Psoas muscle (tissue), 8 donors: Measurements from ENCODE around the gene CALML6. TPM values are rescaled to one million over a fixed set of nuclear protein-coding genes. Genes with fewer than 3 reads are reported as not detected.

Source experiments
- ATAC-seq, 4 donors: fragments of 200-7000 bp; cut with Tn5 transposase; one replicate each; pipeline ENCODE4 v1.9.1; 2020; ENCODE audit warnings: moderate library complexity in 3 of 4, mild to moderate bottlenecking in 2 of 4
- DNase-seq, 2 donors: peaks; one replicate each; pipeline ENCODE4 v3.0.0-alpha.2; 2020
- H3K27ac ChIP-seq: fragments of 200-600 bp; one replicate; pipeline ENCODE4 v1.8.0; 2022
- H3K27me3 ChIP-seq, 3 donors: fragments of 200-600 bp in 1 of 3; one replicate each; pipeline versions ENCODE4 v1.6.1 to v1.8.0; 2013 to 2022; ENCODE audit warnings: low read length in 2 of 3, mild to moderate bottlenecking in 2 of 3, moderate library complexity in 1 of 3; ENCODE audit not compliant: insufficient read depth in 3 of 3
- H3K36me3 ChIP-seq, 2 donors: fragments of 200-600 bp in 1 of 2; one replicate each; pipeline versions ENCODE4 v1.6.1 to v1.8.0; 2013 to 2022; ENCODE audit warnings: low read depth in 1 of 2, mild to moderate bottlenecking in 1 of 2, moderate library complexity in 1 of 2; ENCODE audit not compliant: insufficient read depth in 1 of 2
- H3K4me1 ChIP-seq: fragments of 200-600 bp; one replicate; pipeline ENCODE4 v1.8.0; 2022
- H3K4me3 ChIP-seq: fragments of 200-600 bp; one replicate; pipeline ENCODE4 v1.8.0; 2022; ENCODE audit warnings: mild to moderate bottlenecking
- H3K9me3 ChIP-seq: fragments of 200-600 bp; one replicate; pipeline ENCODE4 v1.8.0; 2022
- WGBS, 3 donors: extraction: QIAGEN DNeasy Blood & Tissue Kit; methylation state at CpG; one replicate each; pipeline versions ENCODE4 v1.1.6 to v1.1.7; 2013; 5-methylcytosine and 5-hydroxymethylcytosine counted together
- intact Hi-C, 2 donors: fragments of 100-400 bp; cut with DNase I; formaldehyde crosslinking; loops; one replicate each; pipeline versions ENCODE4 v1.11.0 to v1.14.2; 2022
- polyA plus RNA-seq, 3 donors: library from polyadenylated mRNA; stranded (reverse); fragments of 200-250 nt; gene quantifications; one replicate each; pipeline ENCODE4 v1.2.3, GENCODE V29; 2013
- total RNA-seq, 4 donors: library from RNA; stranded (reverse); fragmentation: NEBNext Ultra II Directional in 2 of 4; extraction: Animal tissue kit (Norgen Biotek cat#: 25700) in 2 of 4; gene quantifications; one replicate each; pipeline versions ENCODE4 v1.2.1 to v1.2.4, GENCODE V29; 2021 to 2023
- TF ChIP-seq, protein P1 (sequence below): fragments of 200-600 bp; IDR thresholded peaks from one replicate; pipeline ENCODE4 v1.8.0; 2022; ENCODE audit warnings: antibody characterized with exemption
- donor health status: healthy with polysubstance abuse.
- donor health status: DM: no; HTN: no; CAD: no; lungs with moderate emphysema.
- donor health status: Bipolar disorder and iron deficiency.
- donor health status: healthy.
- donor health status: DM: yes; HTN: yes; CAD: no.
- donor health status: DM: no; HTN: no; CAD: no.
- donor health status: DM: no; HTN: no; CAD: no.
- donor health status: DM: yes; HTN: yes; CAD: no.

The CALML6 gene
- total and polyA plus RNA-seq, 7 donors: 4.2 to 75.4 (median 25.6) TPM

- intact Hi-C loops: no loop called here
- H3K27ac ChIP-seq: no peak overlapping the region
- TF ChIP-seq, protein P1, sequence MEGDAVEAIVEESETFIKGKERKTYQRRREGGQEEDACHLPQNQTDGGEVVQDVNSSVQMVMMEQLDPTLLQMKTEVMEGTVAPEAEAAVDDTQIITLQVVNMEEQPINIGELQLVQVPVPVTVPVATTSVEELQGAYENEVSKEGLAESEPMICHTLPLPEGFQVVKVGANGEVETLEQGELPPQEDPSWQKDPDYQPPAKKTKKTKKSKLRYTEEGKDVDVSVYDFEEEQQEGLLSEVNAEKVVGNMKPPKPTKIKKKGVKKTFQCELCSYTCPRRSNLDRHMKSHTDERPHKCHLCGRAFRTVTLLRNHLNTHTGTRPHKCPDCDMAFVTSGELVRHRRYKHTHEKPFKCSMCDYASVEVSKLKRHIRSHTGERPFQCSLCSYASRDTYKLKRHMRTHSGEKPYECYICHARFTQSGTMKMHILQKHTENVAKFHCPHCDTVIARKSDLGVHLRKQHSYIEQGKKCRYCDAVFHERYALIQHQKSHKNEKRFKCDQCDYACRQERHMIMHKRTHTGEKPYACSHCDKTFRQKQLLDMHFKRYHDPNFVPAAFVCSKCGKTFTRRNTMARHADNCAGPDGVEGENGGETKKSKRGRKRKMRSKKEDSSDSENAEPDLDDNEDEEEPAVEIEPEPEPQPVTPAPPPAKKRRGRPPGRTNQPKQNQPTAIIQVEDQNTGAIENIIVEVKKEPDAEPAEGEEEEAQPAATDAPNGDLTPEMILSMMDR: no peak
- peaks cover 56% of the 10 kb centered on the region for H3K4me1 ChIP-seq
- ATAC-seq (peak; percentile 26 to 69 (median 56)), DNase-seq (no peak)
- no peaks in the 10 kb centered on the region for H3K9me3 ChIP-seq
- H3K4me3 ChIP-seq: no peak overlapping the region
- H3K27me3 ChIP-seq: no peaks in the 10 kb centered on the region
- WGBS, 3 donors: 48 to 71% (median 54%) methylated on average over 2 of the region's 2 CpGs
- peaks cover 2 to 9% of the 10 kb centered on the region in 2 donors for H3K36me3 ChIP-seq
These were observed 41.9 kb upstream of the CALML6 start for GRCh38 chr1:1873186-1873585.

DNA sequence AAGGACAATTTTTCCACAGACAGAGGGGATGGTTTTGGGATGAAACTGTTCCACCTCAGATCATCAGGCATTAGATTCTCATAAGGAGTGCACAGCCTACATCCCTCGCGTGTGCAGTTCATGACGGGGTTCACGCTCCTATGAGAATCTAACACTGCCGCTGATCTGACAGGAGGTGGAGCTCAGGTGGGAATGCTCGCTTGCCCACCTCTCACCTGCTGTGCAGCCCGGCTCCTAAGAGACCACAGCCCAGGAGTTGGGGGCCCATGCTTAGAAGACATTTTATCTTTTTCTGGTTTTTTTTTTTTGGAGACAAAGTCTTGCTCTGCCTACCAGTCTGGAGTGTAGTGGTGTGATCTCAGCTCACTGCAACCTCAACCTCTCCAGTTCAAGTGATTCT, 40.2 kb upstream of the CALML6 start:
- Histone ChIP-seq H3K27ac (no peak overlapping the region), H3K4me3 (no peak overlapping the region), H3K36me3 (peaks cover 2 to 9% of the 10 kb centered on the region in 2 donors), H3K27me3 (no peaks in the 10 kb centered on the region), H3K9me3 (no peaks in the 10 kb centered on the region), H3K4me1 (peaks cover 60% of the 10 kb centered on the region)
- TF ChIP-seq, protein P1: no peak
- 94 to 97% (median 97%) methylated on average over 7 of the region's 7 CpGs for WGBS, 3 donors
- DNase-seq (no peak), ATAC-seq (no peak)
- intact Hi-C loops: no loop called here

GRCh38 chr1:1875932-1876331, 39.1 kb upstream of the CALML6 start:
- H3K4me1 ChIP-seq: peaks cover 61% of the 10 kb centered on the region
- TF ChIP-seq, protein P1: no peak
- ATAC-seq (no peak), DNase-seq (no peak)
- H3K27me3 ChIP-seq: no peaks in the 10 kb centered on the region
- WGBS, 3 donors: 76 to 84% (median 80%) methylated on average over 1 of the region's 1 CpG
- no peaks in the 10 kb centered on the region for H3K9me3 ChIP-seq
- H3K27ac ChIP-seq: no peak overlapping the region
- H3K36me3 ChIP-seq: peaks cover 2 to 9% of the 10 kb centered on the region in 2 donors
- no peak overlapping the region for H3K4me3 ChIP-seq
- intact Hi-C loops: no loop called here

GRCh38 chr1:1876335-1876930, 38.6 kb upstream of the CALML6 start:
- H3K27me3 ChIP-seq: no peaks in the 10 kb centered on the region
- H3K9me3 ChIP-seq: no peaks in the 10 kb centered on the region
- intact Hi-C loops: no loop called here
- ATAC-seq (no peak), DNase-seq (no peak)
- peaks cover 64% of the 10 kb centered on the region for H3K4me1 ChIP-seq
- H3K4me3 ChIP-seq: no peak overlapping the region
- peaks cover 2 to 9% of the 10 kb centered on the region in 2 donors for H3K36me3 ChIP-seq
- no peak overlapping the region for H3K27ac ChIP-seq
- TF ChIP-seq, protein P1: no peak
- WGBS, 3 donors: 84 to 87% (median 85%) methylated on average over 11 of the region's 11 CpGs
